Gastroesophageal sphincter (tissue), 4 donors: Measurements from ENCODE around the gene USP5. TPM values are rescaled to one million over a fixed set of nuclear protein-coding genes. Genes with fewer than 3 reads are reported as not detected.

Source experiments
- ATAC-seq: fragments of 150-250 bp; one replicate; pipeline ENCODE4 v1.9.1; 2016; ENCODE audit warnings: mild to moderate bottlenecking, moderate library complexity
- H3K27ac ChIP-seq, 4 donors: fragments of 200-600 bp; sonication (generic) in 3 of 4; 1 replicate in 3 of 4; 2 replicates in 1 of 4; pipeline ENCODE4 v1.5.1; 2016 to 2019
- H3K27me3 ChIP-seq: fragments of 200-600 bp; sonication (generic); one replicate; pipeline ENCODE4 v1.5.1; 2019
- H3K36me3 ChIP-seq, 2 donors: fragments of 200-600 bp; sonication (generic); one replicate each; pipeline ENCODE4 v1.5.1; 2019; ENCODE audit warnings: control low read depth in 1 of 2
- H3K4me1 ChIP-seq, 3 donors: fragments of 200-600 bp; sonication (generic); 1 replicate in 2 of 3; 2 replicates in 1 of 3; pipeline ENCODE4 v1.5.1; 2016 to 2019; ENCODE audit warnings: control low read depth in 2 of 3
- H3K4me3 ChIP-seq, 2 donors: fragments of 200-600 bp; sonication (generic); one replicate each; pipeline ENCODE4 v1.5.1; 2019; ENCODE audit warnings: mild to moderate bottlenecking in 1 of 2, moderate library complexity in 1 of 2
- H3K9me3 ChIP-seq, 3 donors: fragments of 200-600 bp; sonication (generic); one replicate each; pipeline ENCODE4 v1.5.1; 2017 to 2019; ENCODE audit warnings: control low read depth in 2 of 3
- CTCF ChIP-seq, 4 experiments: fragments of 200-600 bp in 2 of 4; fragments of 450-650 bp in 2 of 4; sonication (generic) in 1 of 4; IDR thresholded peaks; one replicate each; pipeline ENCODE4 v1.5.1; 2017 to 2019; ENCODE audit warnings: antibody characterized with exemption in 4 of 4, mild to moderate bottlenecking in 2 of 4, moderate library complexity in 2 of 4
- EP300 ChIP-seq: sonication (generic); formaldehyde crosslinking; IDR thresholded peaks from one replicate; pipeline ENCODE4 v1.6.1; 2017; ENCODE audit warnings: antibody characterized with exemption, mild to moderate bottlenecking
- POLR2A ChIP-seq, 2 donors: fragments of 450-650 bp; IDR thresholded peaks; one replicate each; pipeline ENCODE4 v1.6.1; 2017; ENCODE audit warnings: antibody characterized with exemption in 2 of 2, mild to moderate bottlenecking in 2 of 2, moderate library complexity in 1 of 2
- POLR2AphosphoS5 ChIP-seq: sonication (generic); formaldehyde crosslinking; IDR thresholded peaks from one replicate; pipeline ENCODE4 v1.6.1; 2017; ENCODE audit warnings: antibody characterized with exemption
- WGBS, 2 donors: methylation state at CpG; one replicate each; pipeline ENCODE4 v1.1.5; 2018; ENCODE audit warnings: low coverage in 1 of 2; 5-methylcytosine and 5-hydroxymethylcytosine counted together
- total RNA-seq, 4 donors: library from RNA; depleted of rRNA; stranded (reverse); fragments of >200 nt; gene quantifications; one replicate each; pipeline ENCODE4 v1.1.0, GENCODE V29; 2016

Gene USP5
- total RNA-seq, 4 donors from 2014 or later, result 43.4 to 70.9 (median 65.0) TPM

- peaks cover 0 to 85% of the 10 kb centered on the region in 2 donors for H3K36me3 ChIP-seq
- 60% methylated on average over 2 of the region's 24 CpGs; no CpG with 5 or more reads in 1 of the 2 donors for WGBS, 2 donors
- ATAC-seq, result no peak
- H3K4me3 ChIP-seq, result no peak within 1 kb of the TSS
- TF ChIP-seq POLR2A (IDR thresholded peaks at IDR 0.05) (no peak), CTCF (IDR thresholded peaks at IDR 0.05) (no peak), POLR2AphosphoS5 (no peak), EP300 (no peak)
- H3K9me3 ChIP-seq, result no peaks in the 10 kb centered on the region
- no peaks in the 10 kb centered on the region for H3K4me1 ChIP-seq
- H3K27me3 ChIP-seq, result no peaks in the 10 kb centered on the region
- H3K27ac ChIP-seq, result no peak within 1 kb of the TSS
Observed at GRCh38 chr12:6840761-6841515, 11.0 kb upstream of the USP5 start, which contains the start of gene GNB3. GNB3 (plus strand) TSS chr12:6840925; CDS start chr12:6841288, 363 bp downstream.

GRCh38 chr12:6842075-6842474, 9.9 kb upstream of the USP5 start:
- 74 to 95% methylated on average over 3 to 4 of the region's 4 CpGs for WGBS, 2 donors
- no peak for ATAC-seq
- no peaks in the 10 kb centered on the region for H3K9me3 ChIP-seq
- H3K4me1 ChIP-seq, result no peaks in the 10 kb centered on the region
- TF ChIP-seq EP300 (no peak), CTCF (IDR thresholded peaks at IDR 0.05) (no peak), POLR2A (IDR thresholded peaks at IDR 0.05) (no peak), POLR2AphosphoS5 (no peak)
- no peak overlapping the region for H3K27ac ChIP-seq
- no peak overlapping the region for H3K4me3 ChIP-seq
- no peaks in the 10 kb centered on the region for H3K27me3 ChIP-seq
- H3K36me3 ChIP-seq, result peaks cover 0 to 87% of the 10 kb centered on the region in 2 donors

GRCh38 chr12:6843118-6843902, 8.6 kb upstream of the USP5 start:
- Histone ChIP-seq H3K4me1 (no peaks in the 10 kb centered on the region), H3K27me3 (no peaks in the 10 kb centered on the region), H3K4me3 (no peak overlapping the region), H3K36me3 (peaks cover 0 to 79% of the 10 kb centered on the region in 2 donors), H3K27ac (no peak overlapping the region), H3K9me3 (no peaks in the 10 kb centered on the region)
- TF ChIP-seq EP300 (no peak), CTCF (IDR thresholded peaks at IDR 0.05) (no peak)
- WGBS, 2 donors, result 82 to 93% methylated on average over 5 to 7 of the region's 16 CpGs
- no peak for ATAC-seq

GRCh38 chr12:6845395-6845794, 6.6 kb upstream of the USP5 start:
- Histone ChIP-seq H3K36me3 (peaks cover 0 to 68% of the 10 kb centered on the region in 2 donors), H3K27me3 (no peaks in the 10 kb centered on the region), H3K9me3 (no peaks in the 10 kb centered on the region), H3K4me1 (no peaks in the 10 kb centered on the region), H3K4me3 (no peak overlapping the region), H3K27ac (no peak overlapping the region)
- TF ChIP-seq POLR2A (IDR thresholded peaks at IDR 0.05), result no peak
- TF ChIP-seq CTCF (IDR thresholded peaks at IDR 0.05), result no peak
- no peak for TF ChIP-seq POLR2AphosphoS5
- TF ChIP-seq EP300, result no peak
- ATAC-seq, result no peak
- WGBS, 2 donors, result 80 to 89% methylated on average over 11 to 14 of the region's 17 CpGs
